Measurements from ENCODE around the gene SLC5A6. TPM values are rescaled to one million over a fixed set of nuclear protein-coding genes. Genes with fewer than 3 reads are reported as not detected.

Gene SLC5A6
- total and polyA plus RNA-seq, 2 of the 8 experiments (the other 6 are each of a cell fraction or from before 2014, with no cell fraction given): 118 to 183 TPM

DNA sequence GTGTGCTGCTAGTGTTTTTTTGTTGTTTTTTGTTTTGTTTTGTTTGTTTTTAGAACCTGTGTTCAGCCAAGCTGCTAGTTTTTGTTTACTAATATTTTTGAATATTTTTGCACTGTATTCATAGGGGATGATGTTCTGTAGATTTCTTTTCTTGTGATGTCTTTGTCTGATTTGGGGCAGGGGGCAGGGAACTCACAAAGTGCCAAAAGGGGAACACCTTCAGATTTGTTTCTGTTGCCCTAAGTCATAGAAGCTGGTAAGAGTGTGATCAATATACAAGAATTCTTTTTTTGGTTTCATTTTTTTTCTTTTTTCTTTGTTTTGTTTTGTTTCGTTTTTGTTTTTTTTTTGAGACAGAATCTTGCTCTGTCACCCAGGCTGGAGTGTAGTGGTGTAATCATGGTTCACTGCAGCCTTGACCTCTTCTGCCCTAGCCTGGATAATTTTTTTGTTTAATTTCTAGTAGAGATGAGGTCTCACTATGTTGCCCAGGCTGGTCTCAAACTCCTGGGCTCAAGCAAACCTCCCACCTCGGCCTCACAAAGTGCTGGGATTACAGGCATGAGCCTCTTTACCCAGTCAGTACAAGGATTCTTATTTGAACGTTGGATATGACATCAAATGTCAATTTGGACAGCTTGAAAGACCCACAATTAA lies 32.6 kb downstream of the SLC5A6 start:
- Histone ChIP-seq H4K8ac (ENCODE audit: extremely low read depth, insufficient read depth, low read length) (no peak overlapping the region), H3K56ac (replicated peaks; ENCODE audit: insufficient read length, low read depth, low read length) (no peak overlapping the region), H3K9ac (replicated peaks in 1 of 4; ENCODE audit: extremely low read depth in 1 of 4, low read depth in 3 of 4, low read length in 3 of 4) (no peak overlapping the region), H4K91ac (replicated peaks; ENCODE audit: insufficient read length, low read length) (no peak overlapping the region), H2BK12ac (ENCODE audit: low read depth, low read length) (no peak overlapping the region), H2BK20ac (ENCODE audit: low read length) (no peak overlapping the region), H4K20me1 (replicated peaks in 1 of 2; ENCODE audit: control insufficient read depth in 1 of 2, insufficient read depth in 2 of 2, low read length in 2 of 2) (no peaks in the 10 kb centered on the region), H3K4me2 (ENCODE audit: insufficient read depth in 1 of 2, low read depth in 2 of 2, low read length in 2 of 2) (no peak overlapping the region), H3K4ac (replicated peaks; ENCODE audit: insufficient read length, low read depth, low read length) (no peak overlapping the region), H3K14ac (ENCODE audit: insufficient read length) (no peak overlapping the region), H3K4me1 (replicated peaks in 1 of 4; ENCODE audit: control insufficient read depth in 3 of 4, insufficient read depth in 4 of 4, low read length in 3 of 4) (no peaks in the 10 kb centered on the region), H3K9me3 (ENCODE audit: insufficient read depth in 2 of 2, low read depth in 1 of 2, low read length in 1 of 2) (no peaks in the 10 kb centered on the region), H2BK5ac (ENCODE audit: low read depth, low read length) (no peak overlapping the region), H2AFZ (ENCODE audit: low read length) (no peak overlapping the region), H3K79me1 (ENCODE audit: low read depth, low read length) (no peaks in the 10 kb centered on the region), H3K23ac (ENCODE audit: insufficient read length) (no peak overlapping the region), H3K27ac (ENCODE audit: low read depth, low read length) (no peak overlapping the region), H3K18ac (ENCODE audit: extremely low read depth, low read length) (no peak overlapping the region), H3K79me2 (ENCODE audit: control insufficient read depth in 1 of 2, insufficient read depth in 2 of 2, low read length in 2 of 2) (no peaks in the 10 kb centered on the region), H3K23me2 (ENCODE audit: low read depth, low read length) (no peaks in the 10 kb centered on the region), H3K27me3 (replicated peaks in 1 of 4; ENCODE audit: control insufficient read depth in 3 of 4, extremely low read depth in 1 of 4, insufficient read depth in 3 of 4, low read length in 3 of 4) (no peaks in the 10 kb centered on the region), H2AK5ac (ENCODE audit: low read depth, low read length) (no peak overlapping the region), H3K36me3 (ENCODE audit: control insufficient read depth in 2 of 4, insufficient read depth in 4 of 4, low read length in 3 of 4) (no peaks in the 10 kb centered on the region), H2BK120ac (replicated peaks; ENCODE audit: low read depth, low read length) (no peak overlapping the region), H4K5ac (ENCODE audit: insufficient read length, low read depth, low read length) (no peak overlapping the region), H2BK15ac (ENCODE audit: low read length) (no peak overlapping the region), H3K4me3 (ENCODE audit: extremely low read depth in 1 of 4, insufficient read depth in 2 of 4, low read depth in 3 of 4, low read length in 4 of 4) (no peak overlapping the region)
- FAIRE-seq (no peak), DNase-seq (ENCODE audit: low read depth in 1 of 2, low spot score in 2 of 2) (no peak)
- 83% methylated on average over 3 of the region's 3 CpGs; no CpG with 5 or more reads in 1 of the 2 experiments for WGBS, 2 experiments (ENCODE audit: extremely low coverage in 1 of 2, insufficient coverage in 1 of 2, insufficient read length in 1 of 2, insufficient replicate concordance in 2 of 2, low coverage in 1 of 2, low lambda C conversion rate in 2 of 2, missing lambda C conversion rate in 1 of 2)
- CTCF ChIA-PET (ENCODE audit: partially characterized antibody): interaction anchor here (4.5 kb wide), 1 partner anchor 8 kb away, joined by 33 read pairs; no protein-coding TSS in a partner anchor
- TF ChIP-seq MAFK (IDR thresholded peaks at IDR 0.05; ENCODE audit: low read depth, low read length) (no peak), TAF1 (IDR thresholded peaks at IDR 0.05; ENCODE audit: low read depth, low read length) (no peak)
- TF ChIP-seq, protein P1, sequence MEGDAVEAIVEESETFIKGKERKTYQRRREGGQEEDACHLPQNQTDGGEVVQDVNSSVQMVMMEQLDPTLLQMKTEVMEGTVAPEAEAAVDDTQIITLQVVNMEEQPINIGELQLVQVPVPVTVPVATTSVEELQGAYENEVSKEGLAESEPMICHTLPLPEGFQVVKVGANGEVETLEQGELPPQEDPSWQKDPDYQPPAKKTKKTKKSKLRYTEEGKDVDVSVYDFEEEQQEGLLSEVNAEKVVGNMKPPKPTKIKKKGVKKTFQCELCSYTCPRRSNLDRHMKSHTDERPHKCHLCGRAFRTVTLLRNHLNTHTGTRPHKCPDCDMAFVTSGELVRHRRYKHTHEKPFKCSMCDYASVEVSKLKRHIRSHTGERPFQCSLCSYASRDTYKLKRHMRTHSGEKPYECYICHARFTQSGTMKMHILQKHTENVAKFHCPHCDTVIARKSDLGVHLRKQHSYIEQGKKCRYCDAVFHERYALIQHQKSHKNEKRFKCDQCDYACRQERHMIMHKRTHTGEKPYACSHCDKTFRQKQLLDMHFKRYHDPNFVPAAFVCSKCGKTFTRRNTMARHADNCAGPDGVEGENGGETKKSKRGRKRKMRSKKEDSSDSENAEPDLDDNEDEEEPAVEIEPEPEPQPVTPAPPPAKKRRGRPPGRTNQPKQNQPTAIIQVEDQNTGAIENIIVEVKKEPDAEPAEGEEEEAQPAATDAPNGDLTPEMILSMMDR (IDR thresholded peaks at IDR 0.05; ENCODE audit: control extremely low read depth in 1 of 3, insufficient read depth in 1 of 3, low read depth in 1 of 3, low read length in 3 of 3): no peak
- POLR2A ChIA-PET (ENCODE audit: partially characterized antibody): no interaction called here
